Measurements from ENCODE around the gene MINDY2. TPM values are rescaled to one million over a fixed set of nuclear protein-coding genes. Genes with fewer than 3 reads are reported as not detected.

Gene MINDY2
- total RNA-seq, 1 experiment from 2014 or later: 17.6 TPM

- no peak overlapping the region for H3K4me2 ChIP-seq (ENCODE audit: low read length)
- H3K79me2 ChIP-seq (ENCODE audit: insufficient read depth, low read length): peaks cover 91% of the 10 kb centered on the region
- no peak for TF ChIP-seq SRF (IDR thresholded peaks at IDR 0.05; ENCODE audit: low read depth)
- no peak for TF ChIP-seq REST (IDR thresholded peaks at IDR 0.05; ENCODE audit: low read depth)
- TF ChIP-seq RAD21 (IDR thresholded peaks at IDR 0.05; ENCODE audit: low read depth): no peak
- no peak for TF ChIP-seq ZBTB33 (IDR thresholded peaks at IDR 0.05; ENCODE audit: extremely low read depth, insufficient replicate concordance, low read length)
- TF ChIP-seq POLR2A (IDR thresholded peaks at IDR 0.05; ENCODE audit: borderline replicate concordance, extremely low read depth, insufficient read depth, insufficient read length): no peak
- no peak for TF ChIP-seq MAX (IDR thresholded peaks at IDR 0.05)
- no peak for TF ChIP-seq ZFX (IDR thresholded peaks at IDR 0.05)
- TF ChIP-seq TCF7L2 (IDR thresholded peaks at IDR 0.05; ENCODE audit: borderline replicate concordance, extremely low read depth, insufficient read depth, insufficient read length): no peak
- TF ChIP-seq YY1 (IDR thresholded peaks at IDR 0.05; ENCODE audit: extremely low read depth, insufficient replicate concordance, low read depth, low read length): no peak
- no peak for TF ChIP-seq CBX3 (IDR thresholded peaks at IDR 0.05; ENCODE audit: low read depth)
- TF ChIP-seq ATF3 (IDR thresholded peaks at IDR 0.05): no peak
- TF ChIP-seq EZH2phosphoT487 (IDR thresholded peaks at IDR 0.05; ENCODE audit: borderline replicate concordance): no peak
- no peak for TF ChIP-seq SP1 (IDR thresholded peaks at IDR 0.05; ENCODE audit: low read depth)
- no peaks in the 10 kb centered on the region for H3K27me3 ChIP-seq (ENCODE audit: insufficient read depth, low read length)
- no peaks in the 10 kb centered on the region for H3K9me3 ChIP-seq (ENCODE audit: control insufficient read depth in 1 of 2, insufficient read depth in 1 of 2, low read depth in 1 of 2, low read length in 2 of 2)
- no peaks in the 10 kb centered on the region for H3K4me1 ChIP-seq (ENCODE audit: control insufficient read depth in 1 of 2, insufficient read depth in 2 of 2, low read length in 2 of 2)
- DNase-seq (ENCODE audit: low read depth, low spot score): no peak
- no peak overlapping the region for H3K27ac ChIP-seq (ENCODE audit: low read depth, low read length)
- no peak overlapping the region for H2AFZ ChIP-seq (ENCODE audit: low read depth, low read length, poor library complexity, severe bottlenecking)
- no peak overlapping the region for H3K9ac ChIP-seq (ENCODE audit: low read length)
- no peak for ATAC-seq
- H3K9me2 ChIP-seq (ENCODE audit: insufficient read depth): no peaks in the 10 kb centered on the region
- no TSS peak for BruUV-seq (replicated peaks)
- no peak overlapping the region for H3K4me3 ChIP-seq (replicated peaks in 1 of 2; ENCODE audit: low read depth in 1 of 2, low read length in 2 of 2)
- peaks cover 7% of the 10 kb centered on the region for H4K20me1 ChIP-seq (ENCODE audit: insufficient read depth)
- intact Hi-C loops (cut with micrococcal nuclease): no loop called here
- H3K36me3 ChIP-seq (ENCODE audit: control insufficient read depth in 1 of 2, insufficient read depth in 2 of 2, low read length in 2 of 2): peaks cover 23 to 36% of the 10 kb centered on the region in 2 experiments
- RAD21 ChIA-PET (ENCODE audit: low non-redundant PET in 1 of 2, low total read pairs in 2 of 2, uncharacterized antibody in 2 of 2, unreplicated experiment in 2 of 2): no interaction called here
- POLR2A ChIA-PET: no interaction called here
- CTCF ChIA-PET: interaction anchor here (0.7 kb wide), 1 partner anchor 21 kb away, joined by 4 read pairs; no protein-coding TSS in a partner anchor
Measured at GRCh38 chr15:58910456-58910855, 139.4 kb downstream of the MINDY2 start.
